Spleen (tissue), 11 donors: ENCODE measurements around the gene ELMO3. TPM values are rescaled to one million over a fixed set of nuclear protein-coding genes. Genes with fewer than 3 reads are reported as not detected.
A peak's percentile ranks its signal among the peaks of the same experiment; 100 is the strongest.

Experiments used
- DNase-seq: peaks from one replicate; pipeline ENCODE4 v3.0.0-alpha.2; 2020
- H3K27ac ChIP-seq, 8 donors: fragments of 200-600 bp; sonication (generic) in 7 of 8; 1 replicate in 4 of 8; 2 replicates in 4 of 8; pipeline versions ENCODE4 v1.5.0 to v1.8.0; 2016 to 2021; ENCODE audit warnings: inconsistent platforms in 4 of 8, mild to moderate bottlenecking in 4 of 8, moderate library complexity in 1 of 8
- H3K27me3 ChIP-seq, 7 donors: fragments of 200-600 bp; sonication (generic) in 6 of 7; replicated peaks in 1 of 7; 1 replicate in 4 of 7; 2 replicates in 3 of 7; pipeline versions ENCODE4 v1.5.0 to v1.8.0; 2016 to 2021; ENCODE audit warnings: inconsistent platforms in 3 of 7, mild to moderate bottlenecking in 1 of 7
- H3K36me3 ChIP-seq, 6 donors: fragments of 200-600 bp; sonication (generic) in 5 of 6; 1 replicate in 4 of 6; 2 replicates in 2 of 6; pipeline versions ENCODE4 v1.5.0 to v1.8.0; 2016 to 2021; ENCODE audit warnings: inconsistent platforms in 2 of 6
- H3K4me1 ChIP-seq, 6 donors: fragments of 200-600 bp; sonication (generic) in 5 of 6; 1 replicate in 3 of 6; 2 replicates in 3 of 6; pipeline versions ENCODE4 v1.5.0 to v1.8.0; 2016 to 2021; ENCODE audit warnings: inconsistent platforms in 3 of 6
- H3K4me3 ChIP-seq, 8 donors: fragments of 200-600 bp; sonication (generic) in 7 of 8; 1 replicate in 4 of 8; 2 replicates in 4 of 8; pipeline versions ENCODE4 v1.5.0 to v1.8.0; 2016 to 2021; ENCODE audit warnings: inconsistent platforms in 4 of 8, mild to moderate bottlenecking in 4 of 8, moderate library complexity in 2 of 8
- H3K9me3 ChIP-seq, 8 donors: fragments of 200-600 bp; sonication (generic) in 7 of 8; 1 replicate in 4 of 8; 2 replicates in 4 of 8; pipeline versions ENCODE4 v1.5.0 to v1.8.0; 2016 to 2021; ENCODE audit warnings: inconsistent platforms in 4 of 8
- POLR2A ChIP-seq, 3 donors: fragments of 450-650 bp; IDR thresholded peaks; one replicate each; pipeline ENCODE4 v1.5.1; 2017; ENCODE audit warnings: antibody characterized with exemption in 3 of 3, mild to moderate bottlenecking in 1 of 3
- POLR2AphosphoS5 ChIP-seq, 3 donors: sonication (generic); formaldehyde crosslinking; IDR thresholded peaks; one replicate each; pipeline ENCODE4 v1.5.1; 2017; ENCODE audit warnings: antibody characterized with exemption in 3 of 3
- WGBS, 5 donors: extraction: QIAGEN DNeasy Blood & Tissue Kit in 3 of 5; methylation state at CpG; one replicate each; pipeline versions ENCODE4 v1.1.5 to v1.1.7; 2013 to 2018; 5-methylcytosine and 5-hydroxymethylcytosine counted together
- intact Hi-C: fragments of 100-400 bp; cut with DNase I; formaldehyde crosslinking; loops from one replicate; pipeline ENCODE4 v1.15.0; 2023; ENCODE audit warnings: low total_unique reads
- polyA plus RNA-seq, 3 donors: library from polyadenylated mRNA; stranded (reverse); fragments of 200-250 nt; gene quantifications; one replicate each; pipeline ENCODE4 v1.2.1, GENCODE V29; 2013
- total RNA-seq, 7 donors: library from RNA; depleted of rRNA in 3 of 7; stranded (reverse); fragments of >200 nt in 3 of 7; fragmentation: NEBNext Ultra II Directional in 4 of 7; extraction: Animal tissue kit (Norgen Biotek cat#: 25700) in 4 of 7; gene quantifications; one replicate each; pipeline versions ENCODE4 v1.1.0 to v1.2.1, GENCODE V29; 2016 to 2021
- TF ChIP-seq, protein P1 (sequence below), 11 experiments: fragments of 200-600 bp in 7 of 11; fragments of 450-650 bp in 4 of 11; sonication (generic) in 4 of 11; IDR thresholded peaks in 8 of 11; conservative IDR thresholded peaks in 3 of 11; 1 replicate in 7 of 11; 2 replicates in 4 of 11; pipeline versions ENCODE4 v1.4.0 to v1.8.0; 2016 to 2021; ENCODE audit warnings: antibody characterized with exemption in 11 of 11, inconsistent platforms in 4 of 11, mild to moderate bottlenecking in 1 of 11
- donor health status: healthy with polysubstance abuse.
- donor health status: DM: no; HTN: no; CAD: no; lungs with moderate emphysema.
- donor health status: DM: no; HTN: no; CAD: no.
- donor health status: Bipolar disorder and iron deficiency.
- donor health status: healthy.
- donor health status: DM: no; HTN: no; CAD: no.
- donor health status: DM: yes; HTN: yes; CAD: no.

ELMO3 gene
- total and polyA plus RNA-seq, 10 donors: 2.8 to 8.7 (median 4.0) TPM

DNA sequence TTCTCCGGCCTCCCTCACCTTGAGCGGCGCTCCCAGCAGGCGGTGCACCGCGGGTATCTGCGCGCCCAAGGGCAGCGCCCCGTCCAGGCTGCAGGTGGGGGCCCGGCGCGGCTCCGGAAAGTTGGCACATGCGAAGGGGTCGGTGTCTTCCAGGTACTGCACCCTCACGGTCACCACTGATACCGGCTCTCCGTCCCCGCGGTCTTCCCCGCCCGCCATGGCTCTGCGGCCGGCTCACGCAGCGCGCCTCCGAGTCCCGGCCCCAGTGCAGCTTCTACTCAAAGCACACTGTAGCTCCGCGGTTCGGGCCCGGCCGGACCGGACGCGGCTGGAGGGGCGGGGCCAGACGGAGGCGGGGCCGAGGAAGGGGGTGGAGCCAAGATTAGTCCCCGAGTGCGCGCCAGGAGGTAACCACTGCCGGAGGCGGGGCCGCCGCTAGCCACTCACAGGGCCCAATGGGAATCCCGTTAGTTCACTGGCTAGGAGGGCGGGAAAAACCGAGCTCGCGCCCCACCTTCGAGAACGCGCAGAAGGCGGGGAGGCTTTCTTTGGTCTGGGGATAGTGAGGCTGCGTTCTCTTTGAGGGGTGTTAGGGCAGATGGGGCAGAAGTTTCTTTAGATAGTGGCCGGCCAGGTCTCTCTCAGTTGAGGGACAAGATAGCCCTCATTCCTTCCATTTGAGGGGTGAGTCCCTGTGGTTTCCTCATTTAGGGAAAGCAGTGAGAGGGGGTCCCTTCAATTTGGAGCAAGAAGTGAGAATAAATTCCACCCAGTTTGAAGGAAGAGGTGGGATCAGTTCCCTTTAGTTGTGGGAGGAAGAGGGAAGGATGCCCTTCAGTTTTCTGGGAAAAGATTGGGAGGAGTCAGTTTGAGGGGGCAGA, 48.5 kb downstream of the ELMO3 start, which contains the start of gene FHOD1:
TSS of gene FHOD1 (minus strand) at position 290 of the 881 bp plus-strand sequence. CDS start at position 219, 71 bp downstream.
- Histone ChIP-seq H3K9me3 (no peaks in the 10 kb centered on the region), H3K36me3 (peaks cover 0 to 7% (median 0%) of the 10 kb centered on the region in 6 donors), H3K27me3 (peaks cover 0 to 30% (median 7%) of the 10 kb centered on the region in 7 donors), H3K27ac (peak within 1 kb of the TSS; percentile 89 to 96 (median 92)), H3K4me3 (peak within 1 kb of the TSS; percentile 65 to 95 (median 93)), H3K4me1 (peaks cover 37 to 88% (median 65%) of the 10 kb centered on the region in 6 donors)
- TF ChIP-seq, protein P1, sequence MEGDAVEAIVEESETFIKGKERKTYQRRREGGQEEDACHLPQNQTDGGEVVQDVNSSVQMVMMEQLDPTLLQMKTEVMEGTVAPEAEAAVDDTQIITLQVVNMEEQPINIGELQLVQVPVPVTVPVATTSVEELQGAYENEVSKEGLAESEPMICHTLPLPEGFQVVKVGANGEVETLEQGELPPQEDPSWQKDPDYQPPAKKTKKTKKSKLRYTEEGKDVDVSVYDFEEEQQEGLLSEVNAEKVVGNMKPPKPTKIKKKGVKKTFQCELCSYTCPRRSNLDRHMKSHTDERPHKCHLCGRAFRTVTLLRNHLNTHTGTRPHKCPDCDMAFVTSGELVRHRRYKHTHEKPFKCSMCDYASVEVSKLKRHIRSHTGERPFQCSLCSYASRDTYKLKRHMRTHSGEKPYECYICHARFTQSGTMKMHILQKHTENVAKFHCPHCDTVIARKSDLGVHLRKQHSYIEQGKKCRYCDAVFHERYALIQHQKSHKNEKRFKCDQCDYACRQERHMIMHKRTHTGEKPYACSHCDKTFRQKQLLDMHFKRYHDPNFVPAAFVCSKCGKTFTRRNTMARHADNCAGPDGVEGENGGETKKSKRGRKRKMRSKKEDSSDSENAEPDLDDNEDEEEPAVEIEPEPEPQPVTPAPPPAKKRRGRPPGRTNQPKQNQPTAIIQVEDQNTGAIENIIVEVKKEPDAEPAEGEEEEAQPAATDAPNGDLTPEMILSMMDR (IDR thresholded peaks at IDR 0.05 in 8 of 11, conservative IDR thresholded peaks at IDR 0.05 in 3 of 11): peak in 5 of 11 experiments; percentile 11 to 38 (median 22)
- TF ChIP-seq POLR2A (IDR thresholded peaks at IDR 0.05) (peak in 2 of 3 donors; percentile 51 to 91), POLR2AphosphoS5 (IDR thresholded peaks at IDR 0.05) (peak; percentile 90 to 98 (median 97))
- peak; percentile 99 for DNase-seq
- intact Hi-C loops: no loop called here
- 0 to 1% (median 0%) methylated on average over 32 to 60 of the region's 60 CpGs for WGBS, 5 donors

DNA sequence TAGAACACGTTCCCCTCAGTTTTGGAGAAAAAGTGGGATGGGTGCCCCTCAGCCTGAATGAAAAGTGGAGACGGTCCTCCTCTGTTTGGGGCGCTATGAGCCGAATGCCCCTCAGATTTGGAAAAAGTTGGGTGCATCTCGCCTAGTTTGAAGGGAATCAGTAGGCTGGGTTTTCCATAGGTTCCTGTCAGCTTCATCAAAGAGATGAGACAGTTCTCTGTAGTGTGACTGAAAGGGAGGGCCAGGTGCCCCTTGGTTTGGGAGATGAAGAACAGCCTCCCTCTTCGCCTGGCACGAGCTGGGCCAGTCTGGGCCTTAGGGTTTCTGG, 49.1 kb downstream of the ELMO3 start:
- peaks cover 0 to 5% (median 0%) of the 10 kb centered on the region in 6 donors for H3K36me3 ChIP-seq
- H3K4me3 ChIP-seq: peak overlapping the region; percentile 45 to 95 (median 92)
- DNase-seq: no peak
- H3K27me3 ChIP-seq: peaks cover 0 to 30% (median 7%) of the 10 kb centered on the region in 7 donors
- no peaks in the 10 kb centered on the region for H3K9me3 ChIP-seq
- H3K4me1 ChIP-seq: peaks cover 32 to 87% (median 60%) of the 10 kb centered on the region in 6 donors
- TF ChIP-seq POLR2AphosphoS5 (IDR thresholded peaks at IDR 0.05) (no peak), POLR2A (IDR thresholded peaks at IDR 0.05) (no peak)
- TF ChIP-seq, protein P1 (IDR thresholded peaks at IDR 0.05 in 8 of 11, conservative IDR thresholded peaks at IDR 0.05 in 3 of 11): no peak
- 3 to 17% (median 7%) methylated on average over 6 to 7 of the region's 7 CpGs for WGBS, 5 donors
- intact Hi-C loops: no loop called here
- H3K27ac ChIP-seq: peak overlapping the region in 6 of 8 donors; percentile 92 to 96 (median 92)

DNA sequence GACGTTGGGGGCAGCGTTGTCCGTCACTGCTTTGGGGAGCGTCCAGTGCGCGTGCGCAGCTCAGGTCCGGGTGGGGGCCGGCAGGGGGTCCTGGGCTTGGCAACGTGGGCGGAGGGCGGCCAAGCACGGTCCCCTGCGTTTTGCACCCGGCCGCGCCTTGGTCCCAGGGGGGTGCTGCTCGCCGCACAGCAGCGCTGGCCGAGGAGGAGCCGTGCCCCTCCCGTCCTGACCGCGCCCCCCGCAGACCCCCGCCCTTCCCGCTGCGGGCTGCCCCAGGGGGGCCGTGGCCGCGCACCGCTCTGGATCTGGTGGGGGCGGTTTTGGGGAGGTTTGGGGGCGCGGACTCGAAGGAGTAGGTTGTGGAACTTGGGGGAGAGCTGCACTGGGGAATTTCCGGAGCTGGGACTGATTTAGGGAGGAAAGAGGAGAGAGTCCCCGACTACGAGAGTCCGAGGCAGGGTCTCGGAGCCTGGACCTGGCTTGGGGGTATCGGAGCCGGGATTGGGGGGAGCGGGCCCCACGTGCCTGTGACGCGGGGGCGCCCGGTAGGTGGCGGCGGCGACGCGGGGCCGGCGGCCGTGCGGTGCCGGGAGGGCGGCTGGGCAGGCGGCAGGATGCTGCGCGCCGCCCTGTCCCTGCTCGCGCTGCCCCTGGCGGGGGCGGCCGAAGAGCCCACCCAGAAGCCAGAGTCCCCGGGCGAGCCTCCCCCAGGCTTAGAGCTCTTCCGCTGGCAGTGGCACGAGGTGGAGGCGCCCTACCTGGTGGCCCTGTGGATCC, 49.7 kb downstream of the ELMO3 start, which contains the start of gene SLC9A5:
TSS of gene SLC9A5 (plus strand) at position 579 of the 777 bp plus-strand sequence. CDS start at position 615, 36 bp downstream.
- 0 to 2% (median 1%) methylated on average over 29 to 75 of the region's 75 CpGs for WGBS, 5 donors
- peak within 1 kb of the TSS in 7 of 8 donors; percentile 5 to 96 (median 92) for H3K27ac ChIP-seq

More for the DNA sequence above, 49.7 kb downstream of the ELMO3 start, which contains the start of gene SLC9A5:
- DNase-seq: peak; percentile 89
- Histone ChIP-seq H3K27me3 (peaks cover 0 to 30% (median 7%) of the 10 kb centered on the region in 7 donors), H3K4me1 (peaks cover 30 to 81% (median 55%) of the 10 kb centered on the region in 6 donors), H3K36me3 (peaks cover 0 to 5% (median 0%) of the 10 kb centered on the region in 6 donors), H3K4me3 (peak within 1 kb of the TSS; percentile 57 to 95 (median 93)), H3K9me3 (no peaks in the 10 kb centered on the region)
- TF ChIP-seq POLR2A (IDR thresholded peaks at IDR 0.05) (no peak), POLR2AphosphoS5 (IDR thresholded peaks at IDR 0.05) (peak in 2 of 3 donors; percentile 42 to 50)
- TF ChIP-seq, protein P1 (IDR thresholded peaks at IDR 0.05 in 8 of 11, conservative IDR thresholded peaks at IDR 0.05 in 3 of 11): peak in 4 of 11 experiments; percentile 14 to 29 (median 28)
- intact Hi-C loops: no loop called here
